ENCODE measurements around the gene ETS1.

Gene ETS1

GRCh38 chr11:128564642-128565245, 22.6 kb downstream of the ETS1 start:
- no peak for DNase-seq

DNA sequence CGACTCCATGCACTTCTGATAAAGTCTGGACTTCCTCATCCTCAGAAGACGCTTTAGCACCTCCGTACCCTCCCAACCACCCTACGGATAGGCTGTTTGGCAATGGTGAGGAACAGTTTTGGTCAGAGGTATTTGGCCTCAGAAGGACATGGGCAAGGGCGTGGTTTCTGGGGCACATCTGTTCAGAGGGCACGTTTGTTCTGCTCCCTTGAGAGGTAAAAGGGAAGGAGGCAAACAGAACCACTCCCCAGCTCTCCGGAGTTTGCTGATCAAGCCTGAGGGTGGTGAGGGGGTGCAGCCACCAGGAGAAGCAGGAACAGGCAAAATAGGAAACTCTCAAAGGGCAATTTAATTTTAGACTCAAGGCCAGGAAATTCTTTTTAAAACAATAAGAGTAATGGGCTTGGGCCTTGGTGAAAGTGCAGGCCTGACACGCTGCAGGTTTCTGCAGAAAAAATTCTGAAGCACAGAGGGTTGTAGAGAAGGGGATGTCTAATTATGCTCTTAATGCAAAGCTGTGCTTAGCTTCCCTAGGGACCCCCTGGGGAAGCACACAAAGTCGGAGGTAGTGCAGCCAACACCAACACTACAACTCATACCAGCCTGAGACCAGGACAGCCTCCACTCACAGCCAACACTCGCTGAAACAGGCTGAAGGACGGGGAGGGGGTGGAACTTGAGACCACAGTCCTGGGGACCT, 23.3 kb downstream of the ETS1 start:
- DNase-seq: no peak

- DNase-seq: no peak
These were observed 24.1 kb downstream of the ETS1 start for GRCh38 chr11:128563308-128563707.

- DNase-seq: no peak
These were observed 27.8 kb downstream of the ETS1 start for GRCh38 chr11:128559496-128560103.

- no peak for DNase-seq
These were observed 31.8 kb downstream of the ETS1 start for GRCh38 chr11:128555606-128556005.

- DNase-seq: no peak
These were observed 33.5 kb downstream of the ETS1 start for GRCh38 chr11:128553662-128554362.

DNA sequence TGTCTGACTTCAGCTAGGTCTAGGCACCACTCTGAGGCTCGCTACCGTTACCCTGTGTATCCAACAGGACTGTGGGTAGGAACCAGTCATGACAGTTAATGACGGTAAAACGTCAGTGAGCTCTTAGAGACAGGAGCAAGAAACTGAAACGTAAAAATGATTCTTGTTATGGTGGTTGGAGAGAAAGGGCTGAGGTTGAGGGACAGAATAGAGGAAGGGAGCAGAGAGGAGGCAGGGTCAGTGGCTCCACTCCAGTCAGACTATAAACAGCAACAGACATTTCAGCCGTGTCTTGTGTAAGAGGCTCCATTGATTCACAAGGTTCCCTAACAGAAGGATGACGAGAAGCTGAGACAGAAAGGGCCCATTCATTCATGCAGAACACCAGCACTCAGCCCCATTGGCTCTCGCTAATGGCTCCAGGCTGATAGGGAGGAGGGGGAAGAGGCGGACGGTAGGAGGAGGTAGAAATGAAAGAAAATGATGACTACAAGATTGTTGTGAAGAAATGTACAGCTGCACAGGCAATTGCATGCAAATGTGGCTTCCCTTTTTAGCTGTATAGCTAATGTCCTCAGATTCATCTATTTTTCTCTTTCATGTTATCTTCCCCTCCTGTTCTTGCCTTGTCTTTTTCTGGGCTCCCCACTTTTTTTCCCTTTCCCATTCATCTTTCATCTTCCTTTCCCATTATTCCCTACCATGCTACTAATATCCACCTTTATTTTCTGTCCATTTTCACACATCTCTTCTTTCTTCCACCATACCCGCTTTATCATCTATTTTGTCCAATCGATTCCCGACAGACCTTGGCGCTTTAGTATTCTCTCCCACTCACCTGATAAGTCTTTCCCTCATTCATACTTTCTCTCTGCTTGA, 34.3 kb downstream of the ETS1 start:
- no peak for DNase-seq

DNA sequence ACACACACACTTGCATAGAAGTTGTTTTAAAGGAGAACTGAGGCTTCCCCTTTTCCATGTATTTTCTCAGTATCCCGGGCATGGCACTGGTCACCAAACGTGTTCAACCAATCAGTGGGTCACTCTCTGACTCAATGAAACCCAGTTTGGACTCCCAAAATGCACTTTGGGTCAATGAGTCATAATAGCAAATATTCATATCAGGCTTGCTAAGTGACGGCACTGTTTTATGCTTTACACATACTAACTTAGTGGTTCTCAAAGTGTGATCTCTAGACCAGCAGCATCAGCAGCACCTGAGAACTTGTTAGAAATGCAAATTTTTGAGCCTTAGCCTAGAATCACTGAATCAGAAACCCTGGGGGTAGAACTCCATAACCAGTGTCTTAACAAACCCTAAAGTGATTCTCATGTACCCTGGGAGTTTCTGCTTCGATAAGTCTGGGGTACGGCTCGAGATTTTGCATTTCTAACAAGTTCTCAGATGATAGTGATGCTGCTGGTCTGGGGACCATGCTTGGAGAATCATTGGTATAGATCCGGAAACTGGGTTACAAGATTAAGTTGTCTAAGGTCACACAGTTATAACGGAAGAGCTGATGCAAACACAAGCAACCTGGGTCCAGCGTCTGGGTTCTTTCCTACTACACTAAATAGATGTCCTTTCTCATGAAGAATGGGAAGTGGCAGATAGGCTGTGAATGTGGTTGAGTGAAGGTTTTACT, 35.6 kb downstream of the ETS1 start:
- DNase-seq: no peak

DNA sequence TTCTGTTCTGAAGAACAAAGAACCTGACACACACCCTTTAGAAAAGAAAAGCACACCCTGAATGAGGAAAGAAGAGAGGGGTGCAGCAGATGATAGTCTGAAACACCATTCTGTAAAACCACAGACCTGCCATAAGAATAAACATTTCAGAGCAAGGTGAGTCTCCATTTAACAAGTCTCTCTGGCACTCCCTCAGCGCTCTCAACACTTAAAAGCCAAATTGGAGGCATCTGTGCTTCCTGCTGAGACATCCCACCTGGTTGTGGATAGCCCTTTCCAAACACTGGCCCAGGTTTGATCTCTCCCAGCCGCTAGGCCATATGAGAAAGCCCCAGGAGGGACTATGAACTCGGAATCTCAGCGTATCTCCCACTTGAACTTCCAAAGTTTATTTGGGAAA, 36.3 kb downstream of the ETS1 start:
- no peak for DNase-seq

DNA sequence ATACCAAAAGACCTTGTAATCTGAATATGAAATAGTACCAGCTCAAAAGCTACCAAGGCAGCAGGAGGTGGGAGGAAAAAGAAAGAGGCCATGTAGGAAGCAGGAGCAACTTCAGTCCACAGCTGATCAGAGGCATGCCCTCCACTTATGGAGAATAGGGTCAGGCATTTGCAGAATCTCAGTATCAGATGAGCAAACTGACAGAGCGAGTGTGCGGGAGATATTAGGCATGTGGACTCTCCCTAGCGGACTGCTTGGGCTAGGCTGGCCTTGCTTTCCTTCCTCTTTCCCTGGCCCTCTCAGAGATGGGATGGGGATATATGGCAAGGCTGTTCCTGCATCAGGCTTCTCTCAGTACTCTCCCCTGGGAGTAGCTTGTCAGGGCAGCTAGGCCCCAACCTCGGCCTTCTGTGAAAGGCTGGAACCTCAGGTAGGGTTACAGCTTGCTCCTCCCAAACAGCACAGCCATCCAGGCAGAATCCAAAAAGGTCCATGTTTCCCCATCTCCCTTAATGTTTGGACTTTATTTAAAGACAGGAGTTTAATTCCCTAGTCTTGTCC, 37.0 kb downstream of the ETS1 start:
- DNase-seq: no peak

DNA sequence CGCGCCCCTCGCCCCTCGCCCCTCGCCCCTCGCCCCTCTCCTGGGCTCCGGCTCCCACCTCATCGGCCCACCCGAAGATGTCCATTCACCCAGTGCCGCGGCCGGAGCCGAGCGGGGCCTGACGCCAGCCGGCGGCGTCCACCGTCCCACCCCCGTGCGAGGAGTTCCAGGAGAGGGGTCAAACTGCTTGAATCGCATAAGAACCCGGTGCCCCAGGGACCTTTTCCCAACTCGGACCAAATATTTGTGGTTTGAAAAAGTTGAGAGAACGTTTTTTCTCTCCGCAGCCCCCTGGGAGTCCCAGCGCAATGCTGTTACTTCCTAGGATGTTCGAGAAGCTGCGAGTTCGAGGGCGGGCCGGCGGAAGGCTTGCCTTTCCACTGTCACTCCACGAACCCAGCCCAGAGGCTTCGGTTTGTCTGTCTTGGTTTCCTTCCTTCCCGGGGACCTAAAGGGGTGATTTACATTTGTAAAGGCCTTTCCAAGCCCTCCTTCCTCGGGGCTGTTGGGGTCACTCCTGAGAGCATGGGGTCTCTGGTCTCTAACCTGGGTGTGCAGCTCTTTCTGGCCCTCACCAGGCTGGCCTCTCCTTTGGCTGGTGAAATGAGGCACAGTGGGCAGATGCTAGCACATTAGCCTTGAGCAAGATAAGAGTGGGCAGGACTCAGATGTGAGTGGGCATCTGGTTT, 38.0 kb downstream of the ETS1 start:
- DNase-seq: no peak

GRCh38 chr11:128548649-128549255, 38.6 kb downstream of the ETS1 start:
- peak; percentile 42 for DNase-seq

DNA sequence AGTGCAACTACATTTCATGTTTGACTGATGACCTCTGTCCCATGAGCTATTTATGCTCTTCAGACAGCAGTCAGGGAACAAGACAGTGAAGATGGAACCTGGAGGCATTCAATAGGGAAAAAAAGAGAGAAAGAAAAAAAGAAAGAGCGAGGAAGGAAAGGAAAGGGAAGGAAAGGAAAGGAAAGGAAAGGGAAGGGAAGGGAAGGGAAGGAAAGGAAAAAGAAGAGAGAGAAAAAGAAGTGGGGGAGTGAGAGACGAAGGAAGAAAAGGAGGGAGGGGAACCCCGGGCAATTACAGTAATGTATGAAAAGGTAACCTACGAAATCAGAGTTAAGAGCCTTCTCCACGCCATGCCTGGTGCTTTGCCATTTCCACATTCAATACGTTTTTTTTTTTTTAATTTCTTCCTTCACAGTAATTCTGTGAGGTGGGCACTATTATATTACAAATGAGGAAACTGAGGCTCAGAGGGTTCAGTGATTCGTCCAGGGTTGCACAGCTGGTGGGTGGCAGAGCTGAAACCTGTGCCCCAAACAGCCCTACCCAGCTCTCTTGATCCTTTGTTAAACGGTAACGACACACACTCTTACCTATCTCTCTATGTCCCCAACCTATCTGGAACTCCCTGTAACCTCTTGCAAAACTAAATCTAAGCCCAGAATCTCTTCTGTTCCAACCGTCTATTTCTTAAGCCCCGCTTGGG, 39.3 kb downstream of the ETS1 start:
- DNase-seq: no peak

GRCh38 chr11:128546916-128547315, 40.4 kb downstream of the ETS1 start:
- no peak for DNase-seq

GRCh38 chr11:128544471-128545051, 42.8 kb downstream of the ETS1 start:
- DNase-seq: no peak

GRCh38 chr11:128540469-128540868, 46.9 kb downstream of the ETS1 start:
- DNase-seq: no peak

GRCh38 chr11:128536506-128536905, 50.9 kb downstream of the ETS1 start:
- no peak for DNase-seq

- no peak for DNase-seq
These were observed 51.6 kb downstream of the ETS1 start for GRCh38 chr11:128535468-128536457.
